Stimulated activated CD8-positive, alpha-beta memory T cell treated with anti-CD3 and anti-CD28 coated beads, Interleukin-4, amount 100 ng/mL, for 48 hours (primary cell): ENCODE measurements around the gene SLC44A5.

Experiments used
- DNase-seq: peaks from one replicate; pipeline ENCODE4 v3.0.0-alpha.2; 2020

SLC44A5 gene

GRCh38 chr1:75170981-75171380 is 439.9 kb downstream of the SLC44A5 start:
- no peak for DNase-seq

DNA sequence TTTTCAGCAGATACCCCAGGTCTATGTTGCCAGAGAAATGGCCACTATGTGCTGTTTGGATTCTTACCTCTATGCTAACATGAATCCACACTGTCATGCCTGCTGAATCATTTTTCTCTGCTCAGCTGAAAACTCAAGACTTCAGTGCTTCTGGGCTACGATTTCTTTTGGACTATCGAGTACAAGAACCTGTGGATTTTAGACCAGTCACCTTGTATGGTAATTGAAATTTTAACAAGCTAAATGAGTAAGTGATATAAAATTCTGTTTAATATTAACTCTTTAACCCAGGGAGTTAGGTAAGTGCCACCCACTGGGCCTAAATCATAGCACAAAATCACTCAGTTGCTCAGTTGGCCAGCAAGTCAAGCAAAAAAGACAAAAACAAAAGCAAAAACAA is 440.9 kb downstream of the SLC44A5 start:
- DNase-seq, result no peak

GRCh38 chr1:75166821-75167220 is 444.1 kb downstream of the SLC44A5 start:
- DNase-seq, result no peak

GRCh38 chr1:75165264-75165663 is 445.6 kb downstream of the SLC44A5 start:
- DNase-seq, result no peak

DNA sequence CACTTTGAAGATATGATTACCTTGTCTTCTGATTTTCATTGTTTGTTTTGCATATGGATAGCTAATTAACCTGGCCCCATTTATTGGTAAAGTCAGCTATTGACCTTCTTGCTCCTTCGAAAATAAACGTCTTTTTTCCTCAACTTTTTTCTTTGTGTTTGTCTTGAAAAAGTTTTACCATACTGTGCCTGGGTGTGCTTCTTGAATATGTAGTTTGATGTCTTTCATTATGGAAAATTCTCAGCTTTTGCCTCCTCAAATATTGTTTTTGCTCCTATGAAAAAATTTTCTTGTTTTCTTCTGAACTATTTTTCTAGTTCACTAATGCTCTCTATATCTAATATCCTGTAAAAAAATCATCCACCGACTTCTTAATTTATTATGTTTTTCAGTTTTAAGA is 451.8 kb downstream of the SLC44A5 start:
- DNase-seq, result no peak
